ENCODE results near the gene CACFD1.
A peak's percentile ranks its signal among the peaks of the same experiment; 100 is the strongest.

Gene CACFD1

GRCh38 chr9:133463864-133464615, 4.3 kb downstream of the CACFD1 start:
- DNase-seq = no peak

- DNase-seq = no peak
Observed at GRCh38 chr9:133464638-133465037, 4.9 kb downstream of the CACFD1 start.

- DNase-seq = no peak
Observed at GRCh38 chr9:133465984-133466383, 6.2 kb downstream of the CACFD1 start.

GRCh38 chr9:133467101-133467500, 7.3 kb downstream of the CACFD1 start:
- DNase-seq = no peak

GRCh38 chr9:133468374-133468773, 8.6 kb downstream of the CACFD1 start:
- DNase-seq = no peak

- no peak for DNase-seq
Observed at GRCh38 chr9:133468777-133469421, 9.1 kb downstream of the CACFD1 start.

- peak in 2 of 56 donors; percentile 13 to 30 for DNase-seq
Observed at GRCh38 chr9:133470427-133470924, 10.7 kb downstream of the CACFD1 start.

GRCh38 chr9:133470988-133471387, 11.2 kb downstream of the CACFD1 start:
- DNase-seq = no peak

- no peak for DNase-seq
Observed at GRCh38 chr9:133471551-133472276, 11.9 kb downstream of the CACFD1 start.

GRCh38 chr9:133472277-133472645, 12.5 kb downstream of the CACFD1 start:
- no peak for DNase-seq

GRCh38 chr9:133472753-133473378, 13.1 kb downstream of the CACFD1 start:
- no peak for DNase-seq

GRCh38 chr9:133473743-133474142, 14.0 kb downstream of the CACFD1 start:
- no peak for DNase-seq

- DNase-seq = no peak
Observed at GRCh38 chr9:133474215-133474614, 14.4 kb downstream of the CACFD1 start.

- no peak for DNase-seq
Observed at GRCh38 chr9:133474853-133475252, 15.1 kb downstream of the CACFD1 start.

- DNase-seq = no peak
Observed at GRCh38 chr9:133475292-133476012, 15.7 kb downstream of the CACFD1 start.

- no peak for DNase-seq
Observed at GRCh38 chr9:133476036-133476931, 16.5 kb downstream of the CACFD1 start.

- DNase-seq = no peak
Observed at GRCh38 chr9:133476941-133477340, 17.2 kb downstream of the CACFD1 start.

- DNase-seq = no peak
Observed at GRCh38 chr9:133477461-133477860, 17.7 kb downstream of the CACFD1 start.

GRCh38 chr9:133477992-133478850, 18.4 kb downstream of the CACFD1 start:
- DNase-seq = peak in 2 of 56 donors; percentile 26 to 39

All from nucleus accumbens (tissue), 56 donors.